Mesenteric fat pad (tissue), 1 donor: ENCODE results near the gene ATAT1. TPM values are rescaled to one million over a fixed set of nuclear protein-coding genes. Genes with fewer than 3 reads are reported as not detected.

Experiments
- DNase-seq: peaks from one replicate; pipeline ENCODE4 v3.0.0-alpha.2; 2020; ENCODE audit warnings: low spot score
- total RNA-seq: library from RNA; stranded (reverse); fragmentation: NEBNext Ultra II Directional; extraction: Animal tissue kit (Norgen Biotek cat#: 25700); gene quantifications from one replicate; pipeline ENCODE4 v1.2.1, GENCODE V29; 2021
- donor health status: DM: yes; HTN: yes; CAD: no.

Gene ATAT1
- total RNA-seq, 1 donor from 2014 or later = 8.4 TPM

GRCh38 chr6:30612687-30613248, 13.9 kb upstream of the ATAT1 start:
- no peak for DNase-seq

GRCh38 chr6:30613251-30614043, 13.2 kb upstream of the ATAT1 start:
- no peak for DNase-seq

GRCh38 chr6:30614044-30614842, 12.4 kb upstream of the ATAT1 start:
- DNase-seq = no peak

- DNase-seq = no peak
These were observed 11.8 kb upstream of the ATAT1 start for GRCh38 chr6:30614843-30615218.

- DNase-seq = no peak
These were observed 11.3 kb upstream of the ATAT1 start for GRCh38 chr6:30615219-30615957.

- no peak for DNase-seq
These were observed 10.5 kb upstream of the ATAT1 start for GRCh38 chr6:30615958-30616810.

- peak; percentile 100 for DNase-seq
These were observed 9.7 kb upstream of the ATAT1 start, which contains the start of gene PPP1R10 for GRCh38 chr6:30616811-30617564. TSS of gene PPP1R10 (minus strand) at chr6:30617243. CDS start at chr6:30609944, 7,299 bp downstream.

GRCh38 chr6:30617565-30618269, 9.0 kb upstream of the ATAT1 start, which contains the start of gene MRPS18B:
TSS of gene MRPS18B (plus strand) at chr6:30617840. CDS start at chr6:30617866, 26 bp downstream.
- DNase-seq = peak; percentile 97

- DNase-seq = no peak
These were observed 8.3 kb upstream of the ATAT1 start for GRCh38 chr6:30618270-30618797.

- DNase-seq = no peak
These were observed 7.1 kb upstream of the ATAT1 start for GRCh38 chr6:30619561-30619960.

- no peak for DNase-seq
These were observed 1.2 kb upstream of the ATAT1 start for GRCh38 chr6:30625511-30625910.

- DNase-seq = no peak
These were observed 9.2 kb downstream of the ATAT1 start for GRCh38 chr6:30635834-30636233.

- DNase-seq = no peak
These were observed 13.8 kb downstream of the ATAT1 start for GRCh38 chr6:30640481-30640880.

GRCh38 chr6:30641048-30641447, 14.4 kb downstream of the ATAT1 start:
- DNase-seq = no peak

- no peak for DNase-seq
These were observed 17.0 kb downstream of the ATAT1 start for GRCh38 chr6:30643656-30644055.

- DNase-seq = no peak
These were observed 18.1 kb downstream of the ATAT1 start for GRCh38 chr6:30644769-30645168.

- no peak for DNase-seq
These were observed 19.3 kb downstream of the ATAT1 start for GRCh38 chr6:30645989-30646388.

GRCh38 chr6:30646450-30647241, 20.0 kb downstream of the ATAT1 start, which contains the start of gene C6orf136:
TSS of gene C6orf136 (plus strand) at chr6:30647133. CDS start at chr6:30647232, 99 bp downstream.
- DNase-seq = peak; percentile 98
